HG03025 (cell line): ENCODE results near the gene SIGLEC9.

Experiments
- ATAC-seq: cut with Tn5 transposase; IDR thresholded peaks from one replicate; pipeline ENCODE4 v1.9.1; 2021; ENCODE audit warnings: mild to moderate bottlenecking, moderate library complexity; ENCODE audit not compliant: unreplicated experiment, low FRiP score

Gene SIGLEC9

GRCh38 chr19:51096473-51097165, 28.1 kb upstream of the SIGLEC9 start:
- no peak for ATAC-seq

GRCh38 chr19:51097166-51097738, 27.5 kb upstream of the SIGLEC9 start:
- ATAC-seq = no peak

GRCh38 chr19:51097796-51098195, 26.9 kb upstream of the SIGLEC9 start:
- no peak for ATAC-seq

- no peak for ATAC-seq
Observed at GRCh38 chr19:51098365-51099046, 26.2 kb upstream of the SIGLEC9 start.

GRCh38 chr19:51099047-51099382, 25.7 kb upstream of the SIGLEC9 start:
- no peak for ATAC-seq

- no peak for ATAC-seq
Observed at GRCh38 chr19:51100601-51101000, 24.1 kb upstream of the SIGLEC9 start.

GRCh38 chr19:51101171-51101865, 23.4 kb upstream of the SIGLEC9 start:
- ATAC-seq = no peak

- no peak for ATAC-seq
Observed at GRCh38 chr19:51102991-51103390, 21.7 kb upstream of the SIGLEC9 start.

- ATAC-seq = no peak
Observed at GRCh38 chr19:51103926-51104341, 20.8 kb upstream of the SIGLEC9 start.

GRCh38 chr19:51107406-51108065, 17.2 kb upstream of the SIGLEC9 start:
- ATAC-seq = no peak

GRCh38 chr19:51108066-51108804, 16.5 kb upstream of the SIGLEC9 start, which contains the start of gene CTU1:
TSS of gene CTU1 (minus strand) at chr19:51108409. CDS start at chr19:51104569, 3,840 bp downstream.
- ATAC-seq = peak; percentile 88

GRCh38 chr19:51108805-51109146, 15.9 kb upstream of the SIGLEC9 start:
- peak; percentile 30 for ATAC-seq

GRCh38 chr19:51110666-51110971, 14.1 kb upstream of the SIGLEC9 start:
- ATAC-seq = no peak

- no peak for ATAC-seq
Observed at GRCh38 chr19:51111606-51112005, 13.1 kb upstream of the SIGLEC9 start.

- no peak for ATAC-seq
Observed at GRCh38 chr19:51114087-51114729, 10.5 kb upstream of the SIGLEC9 start.

- no peak for ATAC-seq
Observed at GRCh38 chr19:51116736-51117286, 7.9 kb upstream of the SIGLEC9 start.

- no peak for ATAC-seq
Observed at GRCh38 chr19:51119101-51119500, 5.6 kb upstream of the SIGLEC9 start.

GRCh38 chr19:51119611-51120010, 5.1 kb upstream of the SIGLEC9 start:
- no peak for ATAC-seq

GRCh38 chr19:51120160-51120559, 4.5 kb upstream of the SIGLEC9 start:
- ATAC-seq = no peak

GRCh38 chr19:51121257-51121656, 3.4 kb upstream of the SIGLEC9 start:
- ATAC-seq = no peak
